ENCODE results near the gene GID4.
A peak's percentile ranks its signal among the peaks of the same experiment; 100 is the strongest.

The GID4 gene

DNA sequence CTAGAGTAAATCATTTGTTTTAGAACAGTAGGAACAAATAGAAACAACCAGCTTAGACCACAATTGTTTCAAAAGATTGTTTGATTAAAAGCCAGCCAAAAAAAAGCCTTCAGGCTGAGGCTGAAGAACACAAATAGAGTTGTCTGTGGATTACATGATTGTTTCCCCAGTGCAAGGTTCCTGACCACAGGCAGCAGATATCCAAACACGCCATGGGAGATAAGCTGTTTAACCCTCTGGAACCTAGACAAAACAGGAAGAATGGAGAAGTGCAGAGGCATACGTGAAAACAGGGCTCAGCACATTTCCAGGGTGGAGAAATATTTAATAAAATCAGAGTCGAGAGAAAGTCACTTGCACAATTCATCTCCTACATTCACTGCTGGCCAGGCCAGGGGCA is 21.2 kb upstream of the GID4 start:
- no peak for DNase-seq

- no peak for DNase-seq
Measured at GRCh38 chr17:18018411-18018921, 20.7 kb upstream of the GID4 start.

DNA sequence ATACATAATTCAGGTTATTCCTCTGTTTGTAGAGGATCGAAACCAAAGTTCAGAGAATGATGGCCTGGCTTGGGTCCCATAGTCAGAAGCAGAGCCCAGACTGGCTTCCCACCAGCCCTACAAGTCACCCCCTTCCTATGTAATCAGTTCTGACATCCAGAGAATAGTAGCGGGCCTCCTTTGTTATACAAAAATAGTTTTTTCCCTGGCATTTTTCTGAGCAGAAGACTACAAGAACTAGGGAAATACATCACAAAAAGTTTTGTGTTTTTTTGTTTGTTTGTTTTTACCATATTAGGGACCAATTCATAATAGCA is 19.4 kb upstream of the GID4 start:
- no peak for DNase-seq

DNA sequence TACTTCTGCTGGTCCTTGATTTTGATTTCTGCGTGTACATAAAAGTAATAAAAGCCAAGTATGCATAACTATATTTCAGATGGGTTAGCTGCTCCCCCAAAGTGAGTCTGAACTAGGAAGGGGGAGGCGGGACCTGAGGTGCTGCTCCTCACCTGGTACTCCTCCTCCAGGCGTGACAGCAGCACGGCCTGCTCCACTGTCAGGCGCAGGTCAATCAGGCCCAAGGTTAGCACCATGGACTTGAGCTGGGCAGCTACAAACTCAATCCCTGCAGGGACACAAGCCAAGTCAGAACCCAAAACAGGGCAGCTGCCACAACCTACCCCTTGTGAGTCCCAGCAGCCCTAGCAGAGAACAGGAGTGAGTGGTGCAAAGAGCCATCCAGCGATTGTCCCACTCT is 18.2 kb upstream of the GID4 start:
- DNase-seq, result no peak

- no peak for DNase-seq
Measured at GRCh38 chr17:18021372-18021771, 17.8 kb upstream of the GID4 start.

- no peak for DNase-seq
Measured at GRCh38 chr17:18025241-18025944, 13.8 kb upstream of the GID4 start.

- DNase-seq, result no peak
Measured at GRCh38 chr17:18025945-18026776, 13.0 kb upstream of the GID4 start.

- no peak for DNase-seq
Measured at GRCh38 chr17:18027280-18027679, 11.9 kb upstream of the GID4 start.

DNA sequence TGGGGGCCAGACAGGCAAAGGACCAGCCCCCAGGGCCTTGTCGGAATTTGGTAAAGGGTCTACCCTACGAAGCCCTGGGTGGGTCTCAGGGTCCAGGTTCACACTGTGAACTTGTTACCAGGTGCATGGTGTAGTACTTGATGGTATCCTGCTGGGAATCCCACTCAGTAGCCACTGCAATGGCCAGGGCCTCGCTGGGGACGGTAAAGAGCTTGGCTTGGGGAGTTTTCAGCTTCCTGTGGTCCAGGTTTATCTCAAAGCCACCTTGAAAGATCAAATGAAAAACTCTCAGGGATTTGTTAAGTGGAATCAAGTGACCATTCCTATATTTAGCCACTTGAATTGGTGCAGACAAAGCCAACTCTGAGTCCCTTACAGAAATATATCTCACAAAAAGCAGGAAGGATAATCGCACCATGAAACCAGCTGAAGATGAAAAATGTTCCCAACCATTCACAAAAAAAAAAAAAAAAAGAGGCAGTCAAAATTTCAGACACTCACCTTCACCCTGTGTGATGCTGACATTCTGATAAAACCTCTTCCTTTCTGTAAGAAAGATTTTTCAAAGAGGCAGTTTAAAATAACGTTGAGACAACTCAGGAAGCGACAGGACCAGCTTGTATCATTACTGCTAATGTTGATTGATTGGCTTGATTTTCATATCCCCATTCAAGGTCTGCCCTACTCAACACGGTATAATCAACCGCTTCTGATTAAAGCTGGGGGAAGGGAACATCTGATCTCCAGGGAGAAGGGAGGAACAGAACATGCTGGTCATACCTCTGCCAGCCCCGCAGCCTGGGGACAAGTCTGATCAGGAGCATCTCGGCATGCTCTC is 10.9 kb upstream of the GID4 start:
- no peak for DNase-seq

DNA sequence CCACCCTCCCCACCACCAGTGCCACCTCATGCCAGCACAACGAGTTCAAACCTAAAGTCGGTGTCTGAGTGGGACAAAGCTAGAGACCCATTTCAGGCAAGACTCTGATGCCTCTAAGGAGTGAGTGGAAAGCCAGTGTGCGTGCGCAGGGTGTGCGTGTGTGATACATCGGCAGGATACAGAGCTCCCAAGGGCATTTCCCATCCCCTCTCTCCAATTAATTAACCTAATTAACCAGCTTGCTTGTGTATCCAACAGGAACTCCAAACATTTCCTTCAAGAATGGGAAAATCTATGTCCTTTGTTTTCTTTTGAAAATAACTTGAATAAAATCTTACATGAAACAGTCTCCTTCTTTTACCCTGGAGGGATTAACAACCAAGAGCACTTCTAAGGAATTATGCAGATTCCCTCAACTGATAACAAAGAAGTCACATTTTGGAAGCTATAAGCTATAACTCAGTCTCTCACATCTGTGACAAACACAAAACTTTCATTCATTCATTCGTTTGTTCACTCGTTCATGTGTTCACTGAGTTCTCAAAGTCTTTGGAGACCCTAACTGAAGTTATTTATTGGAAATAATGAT is 10.2 kb upstream of the GID4 start:
- DNase-seq, result no peak

DNA sequence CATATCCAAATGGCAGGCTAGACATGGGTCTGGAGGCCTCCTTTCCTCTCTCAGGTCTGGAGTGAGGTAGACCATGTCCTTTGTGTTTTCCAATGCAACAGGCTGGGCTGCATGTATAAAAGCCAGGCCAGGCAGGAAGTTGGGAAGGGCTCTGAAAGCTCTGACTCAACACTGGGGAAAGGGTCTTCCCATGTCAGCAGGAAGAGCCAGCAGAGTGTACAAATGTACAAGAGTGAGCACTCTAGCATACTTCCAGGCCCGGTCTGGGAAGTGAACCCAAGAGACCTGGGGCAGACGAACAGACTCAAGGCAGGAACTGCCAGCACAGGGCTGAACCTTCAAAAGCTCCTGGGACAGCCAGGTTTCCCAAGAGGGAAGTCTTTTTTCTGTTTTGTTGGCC is 7.3 kb upstream of the GID4 start:
- DNase-seq, result no peak

GRCh38 chr17:18033442-18034099 is 5.6 kb upstream of the GID4 start:
- DNase-seq, result peak; percentile 80

DNA sequence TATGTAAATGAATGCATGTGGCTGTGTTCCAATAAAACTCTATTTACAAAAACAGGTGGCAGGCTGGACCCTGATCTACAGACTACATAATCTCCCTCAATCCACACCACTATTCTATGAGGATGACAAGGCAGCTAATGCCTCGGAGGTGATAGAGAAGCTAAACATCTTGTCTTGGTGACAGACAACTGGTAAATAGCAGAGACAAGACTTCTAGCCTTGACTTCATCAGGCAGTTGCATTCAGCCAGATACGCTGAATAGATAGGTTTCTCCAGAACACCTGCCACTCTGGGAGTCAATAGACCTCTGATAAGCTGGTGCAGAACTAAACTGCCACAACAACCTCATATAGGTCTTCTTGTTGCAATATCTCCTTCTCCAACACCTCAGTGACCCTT is 3.5 kb upstream of the GID4 start:
- no peak for DNase-seq

- no peak for DNase-seq
Measured at GRCh38 chr17:18037486-18037885, 1.7 kb upstream of the GID4 start.

- no peak for DNase-seq
Measured at GRCh38 chr17:18038149-18038850, 908 bp upstream of the GID4 start.

- peak; percentile 62 for DNase-seq
Measured at GRCh38 chr17:18039535-18040260, 490 bp downstream of the GID4 start.

- DNase-seq, result no peak
Measured at GRCh38 chr17:18040261-18040858, 1.2 kb downstream of the GID4 start.

DNA sequence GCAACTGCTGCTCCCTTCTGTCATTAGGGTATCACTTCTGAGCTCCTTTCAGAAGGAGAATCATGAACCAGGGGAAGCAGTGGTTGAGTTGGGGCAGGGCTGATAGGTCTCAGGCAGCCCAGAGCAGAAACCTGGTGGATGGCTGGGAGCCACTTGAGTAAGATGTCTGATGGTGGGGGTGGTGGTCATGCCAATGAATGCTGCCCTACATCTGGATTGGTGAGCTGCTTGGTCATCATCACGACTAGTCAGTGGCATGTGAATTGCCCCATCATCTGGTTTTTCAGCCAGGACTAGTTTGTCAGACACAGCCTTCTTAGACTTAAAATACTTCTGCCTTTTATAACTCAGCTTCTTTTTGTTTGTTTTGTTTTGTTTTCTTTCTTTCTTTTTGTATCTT is 2.6 kb downstream of the GID4 start:
- DNase-seq, result no peak

- DNase-seq, result no peak
Measured at GRCh38 chr17:18042983-18043382, 3.8 kb downstream of the GID4 start.

GRCh38 chr17:18043491-18043890 is 4.3 kb downstream of the GID4 start:
- no peak for DNase-seq

GRCh38 chr17:18044609-18045008 is 5.4 kb downstream of the GID4 start:
- no peak for DNase-seq

Data from NCI-H1105 (cell line).